Gastroesophageal sphincter (tissue), 4 donors: ENCODE measurements around the gene SLC16A6. TPM values are rescaled to one million over a fixed set of nuclear protein-coding genes. Genes with fewer than 3 reads are reported as not detected.

Source experiments
- ATAC-seq: fragments of 150-250 bp; one replicate; pipeline ENCODE4 v1.9.1; 2016; ENCODE audit warnings: mild to moderate bottlenecking, moderate library complexity
- H3K27ac ChIP-seq, 4 donors: fragments of 200-600 bp; sonication (generic) in 3 of 4; 1 replicate in 3 of 4; 2 replicates in 1 of 4; pipeline ENCODE4 v1.5.1; 2016 to 2019
- H3K27me3 ChIP-seq: fragments of 200-600 bp; sonication (generic); one replicate; pipeline ENCODE4 v1.5.1; 2019
- H3K36me3 ChIP-seq, 2 donors: fragments of 200-600 bp; sonication (generic); one replicate each; pipeline ENCODE4 v1.5.1; 2019; ENCODE audit warnings: control low read depth in 1 of 2
- H3K4me1 ChIP-seq, 3 donors: fragments of 200-600 bp; sonication (generic); 1 replicate in 2 of 3; 2 replicates in 1 of 3; pipeline ENCODE4 v1.5.1; 2016 to 2019; ENCODE audit warnings: control low read depth in 2 of 3
- H3K4me3 ChIP-seq, 2 donors: fragments of 200-600 bp; sonication (generic); one replicate each; pipeline ENCODE4 v1.5.1; 2019; ENCODE audit warnings: mild to moderate bottlenecking in 1 of 2, moderate library complexity in 1 of 2
- H3K9me3 ChIP-seq, 3 donors: fragments of 200-600 bp; sonication (generic); one replicate each; pipeline ENCODE4 v1.5.1; 2017 to 2019; ENCODE audit warnings: control low read depth in 2 of 3
- CTCF ChIP-seq, 4 experiments: fragments of 200-600 bp in 2 of 4; fragments of 450-650 bp in 2 of 4; sonication (generic) in 1 of 4; IDR thresholded peaks; one replicate each; pipeline ENCODE4 v1.5.1; 2017 to 2019; ENCODE audit warnings: antibody characterized with exemption in 4 of 4, mild to moderate bottlenecking in 2 of 4, moderate library complexity in 2 of 4
- EP300 ChIP-seq: sonication (generic); formaldehyde crosslinking; IDR thresholded peaks from one replicate; pipeline ENCODE4 v1.6.1; 2017; ENCODE audit warnings: antibody characterized with exemption, mild to moderate bottlenecking
- POLR2A ChIP-seq, 2 donors: fragments of 450-650 bp; IDR thresholded peaks; one replicate each; pipeline ENCODE4 v1.6.1; 2017; ENCODE audit warnings: antibody characterized with exemption in 2 of 2, mild to moderate bottlenecking in 2 of 2, moderate library complexity in 1 of 2
- POLR2AphosphoS5 ChIP-seq: sonication (generic); formaldehyde crosslinking; IDR thresholded peaks from one replicate; pipeline ENCODE4 v1.6.1; 2017; ENCODE audit warnings: antibody characterized with exemption
- WGBS, 2 donors: methylation state at CpG; one replicate each; pipeline ENCODE4 v1.1.5; 2018; ENCODE audit warnings: low coverage in 1 of 2; 5-methylcytosine and 5-hydroxymethylcytosine counted together
- total RNA-seq, 4 donors: library from RNA; depleted of rRNA; stranded (reverse); fragments of >200 nt; gene quantifications; one replicate each; pipeline ENCODE4 v1.1.0, GENCODE V29; 2016

The SLC16A6 gene
- total RNA-seq, 4 donors from 2014 or later = 0.27 to 0.67 (median 0.46) TPM; not detected in 1

- no peak for ATAC-seq
- no peak for TF ChIP-seq POLR2AphosphoS5
- no peak for TF ChIP-seq EP300
- no peak for TF ChIP-seq POLR2A (IDR thresholded peaks at IDR 0.05)
- TF ChIP-seq CTCF (IDR thresholded peaks at IDR 0.05) = no peak
Measured at GRCh38 chr17:68319410-68320162, 28.7 kb upstream of the SLC16A6 start.

GRCh38 chr17:68318103-68318991 is 27.4 kb upstream of the SLC16A6 start:
- Histone ChIP-seq H3K4me1 (no peaks in the 10 kb centered on the region), H3K9me3 (no peaks in the 10 kb centered on the region), H3K27me3 (no peaks in the 10 kb centered on the region), H3K4me3 (no peak overlapping the region), H3K36me3 (no peaks in the 10 kb centered on the region), H3K27ac (no peak overlapping the region)
- no peak for ATAC-seq
- WGBS, 2 donors = 58 to 77% methylated on average over 4 of the region's 8 CpGs
- TF ChIP-seq POLR2A (IDR thresholded peaks at IDR 0.05) (no peak), POLR2AphosphoS5 (no peak), CTCF (IDR thresholded peaks at IDR 0.05) (no peak), EP300 (no peak)

More at GRCh38 chr17:68319410-68320162, 28.7 kb upstream of the SLC16A6 start:
- Histone ChIP-seq H3K4me1 (no peaks in the 10 kb centered on the region), H3K9me3 (no peaks in the 10 kb centered on the region), H3K27ac (no peak overlapping the region), H3K27me3 (no peaks in the 10 kb centered on the region), H3K36me3 (no peaks in the 10 kb centered on the region), H3K4me3 (no peak overlapping the region)
- WGBS, 2 donors = 64 to 82% methylated on average over 5 to 7 of the region's 12 CpGs

DNA sequence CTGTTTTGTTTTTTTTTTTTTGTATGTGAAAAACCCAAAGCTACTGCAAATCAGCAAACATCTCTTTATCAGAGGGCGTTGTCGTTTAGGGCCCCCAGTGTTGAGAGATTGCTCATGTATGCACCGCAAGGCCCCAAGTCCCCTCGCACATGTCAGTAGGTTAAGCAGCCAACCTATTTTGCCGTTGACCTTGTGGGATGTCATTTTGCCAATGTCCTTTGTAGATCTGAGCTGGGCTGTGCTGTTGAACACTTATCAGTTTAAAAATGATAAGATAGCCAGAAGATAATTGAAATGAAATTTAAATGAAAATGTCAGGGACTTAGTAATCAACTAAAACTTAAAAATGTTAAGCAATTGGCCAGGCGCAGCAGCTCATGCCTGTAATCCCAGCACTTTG is 26.5 kb upstream of the SLC16A6 start:
- ATAC-seq = no peak
- TF ChIP-seq CTCF (IDR thresholded peaks at IDR 0.05) (no peak), POLR2AphosphoS5 (no peak), EP300 (no peak), POLR2A (IDR thresholded peaks at IDR 0.05) (no peak)
- WGBS, 2 donors = 86 to 92% methylated on average over 5 to 6 of the region's 6 CpGs
- Histone ChIP-seq H3K9me3 (no peaks in the 10 kb centered on the region), H3K4me3 (no peak overlapping the region), H3K4me1 (no peaks in the 10 kb centered on the region), H3K36me3 (no peaks in the 10 kb centered on the region), H3K27ac (no peak overlapping the region), H3K27me3 (no peaks in the 10 kb centered on the region)

- Histone ChIP-seq H3K9me3 (no peaks in the 10 kb centered on the region), H3K4me3 (no peak overlapping the region), H3K4me1 (no peaks in the 10 kb centered on the region), H3K36me3 (no peaks in the 10 kb centered on the region), H3K27ac (no peak overlapping the region), H3K27me3 (no peaks in the 10 kb centered on the region)
- no peak for ATAC-seq
- no peak for TF ChIP-seq POLR2A (IDR thresholded peaks at IDR 0.05)
- no peak for TF ChIP-seq CTCF (IDR thresholded peaks at IDR 0.05)
- no peak for TF ChIP-seq EP300
- TF ChIP-seq POLR2AphosphoS5 = no peak
- WGBS, 2 donors = 96 to 100% methylated on average over 4 of the region's 4 CpGs
Measured at GRCh38 chr17:68315930-68316329, 25.0 kb upstream of the SLC16A6 start.
